Caki2 (cell line): Measurements from ENCODE around the gene THBD. TPM values are rescaled to one million over a fixed set of nuclear protein-coding genes. Genes with fewer than 3 reads are reported as not detected.

ENCODE experiments used
- DNase-seq: peaks from one replicate; pipeline ENCODE4 v3.0.0-alpha.2; 2015; ENCODE audit warnings: low read depth
- in situ Hi-C: cut with HindIII; loops from 2 replicates; pipeline ENCODE4 v1.10.0; 2016; ENCODE audit warnings: low sequenced_read_pairs, low pct_unique_long_range_greater_than_20kb, mixed read lengths
- total RNA-seq: library from RNA; depleted of rRNA; stranded (reverse); fragments of >200 nt; shearing (Covaris generic); gene quantifications from 2 replicates; pipeline ENCODE4 v1.2.3, GENCODE V29; 2014; ENCODE audit warnings: low replicate concordance

Gene THBD
- total RNA-seq, 1 experiment from 2014 or later = 15.7 TPM

GRCh38 chr20:23086056-23086566, 36.6 kb upstream of the THBD start, which contains the start of gene CD93:
Gene CD93, minus strand, starts transcription at chr20:23086324. Its CDS starts 132 bp downstream, at chr20:23086192.
- in situ Hi-C loops = no loop called here
- no peak for DNase-seq

GRCh38 chr20:23085436-23086055, 36.1 kb upstream of the THBD start:
- in situ Hi-C loops = no loop called here
- no peak for DNase-seq

DNA sequence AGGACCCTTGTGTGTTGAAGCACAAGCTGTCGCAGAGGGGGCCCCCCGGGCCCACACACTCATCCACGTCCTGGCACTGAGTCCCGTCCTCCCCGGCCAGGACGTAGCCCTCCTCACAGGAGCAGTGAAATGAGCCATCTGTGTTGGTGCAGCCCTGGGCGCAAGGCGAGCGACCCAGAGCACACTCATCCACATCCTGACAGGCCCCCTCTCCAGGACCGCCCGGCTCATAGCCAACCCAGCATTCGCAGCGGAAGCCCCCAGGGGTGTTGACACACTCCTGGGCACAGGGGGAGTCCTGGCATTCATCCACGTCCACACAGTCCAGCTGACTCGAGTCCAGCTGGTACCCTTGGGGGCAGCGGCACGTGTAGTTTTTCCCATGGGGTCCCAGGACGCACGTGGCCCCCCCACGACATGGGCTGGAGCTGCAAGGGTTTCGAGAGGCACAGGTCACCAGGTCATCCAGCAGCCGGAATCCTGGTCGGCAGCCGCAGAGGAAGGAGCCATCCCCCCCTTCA, 35.4 kb upstream of the THBD start:
- no peak for DNase-seq
- in situ Hi-C loops = no loop called here

- in situ Hi-C loops = no loop called here
- DNase-seq = no peak
These were observed 34.9 kb upstream of the THBD start for GRCh38 chr20:23084282-23084844.

GRCh38 chr20:23083553-23084220, 34.2 kb upstream of the THBD start:
- in situ Hi-C loops = no loop called here
- DNase-seq = no peak

DNA sequence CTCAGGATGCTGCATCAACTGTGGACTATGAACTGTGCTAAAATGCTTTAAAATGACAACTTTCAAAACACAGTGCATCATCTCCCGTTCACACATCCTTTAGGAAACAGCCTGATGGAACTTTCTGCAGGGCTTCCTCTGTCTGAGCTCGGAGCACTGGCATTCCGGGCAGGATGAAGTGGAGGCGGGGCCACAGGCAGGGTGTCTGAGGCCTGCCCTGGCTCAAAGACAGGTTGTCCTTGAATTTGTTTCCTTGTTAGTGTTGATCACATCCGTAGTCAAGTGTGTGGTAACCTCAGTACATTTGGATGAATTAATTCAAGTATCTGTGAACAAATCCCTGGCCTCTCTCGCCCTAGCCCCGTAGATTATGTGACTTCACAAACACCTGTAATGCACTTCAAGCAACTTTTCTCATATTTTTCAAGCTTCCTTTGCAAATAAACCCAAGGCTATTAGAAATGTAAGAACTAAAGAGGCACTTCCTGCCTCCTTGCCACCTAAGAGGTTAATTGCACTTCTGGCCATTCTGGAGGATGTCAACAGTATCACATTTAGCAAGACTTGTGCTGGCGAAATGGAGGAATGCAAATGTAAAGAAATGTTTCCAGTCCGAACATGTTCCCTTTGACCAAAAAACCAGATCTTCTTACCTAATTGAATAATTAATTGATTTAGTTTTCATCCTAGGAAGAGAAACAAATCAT, 33.5 kb upstream of the THBD start:
- no peak for DNase-seq
- in situ Hi-C loops = no loop called here

- no peak for DNase-seq
- in situ Hi-C loops = no loop called here
These were observed 31.9 kb upstream of the THBD start for GRCh38 chr20:23081263-23081819.

DNA sequence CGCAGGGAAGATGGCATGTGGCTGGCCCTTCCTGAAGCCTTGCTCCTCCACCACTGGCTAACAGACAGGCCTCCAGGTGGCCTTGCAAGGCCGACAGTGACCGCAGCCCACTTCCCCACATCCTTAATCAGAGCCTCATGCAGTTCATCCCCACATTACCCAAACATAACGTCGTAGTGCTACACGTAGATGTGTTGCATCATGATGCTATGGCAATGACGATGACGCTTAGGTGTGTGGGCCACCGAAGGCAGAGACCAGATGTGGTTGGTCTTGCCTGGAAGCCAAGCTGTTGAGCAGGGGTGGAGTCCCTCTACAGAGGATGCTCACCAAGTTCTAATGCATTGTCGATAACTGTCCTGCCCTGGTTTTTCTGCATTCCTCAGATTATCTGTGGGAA, 31.0 kb upstream of the THBD start:
- in situ Hi-C loops = no loop called here
- DNase-seq = no peak

DNA sequence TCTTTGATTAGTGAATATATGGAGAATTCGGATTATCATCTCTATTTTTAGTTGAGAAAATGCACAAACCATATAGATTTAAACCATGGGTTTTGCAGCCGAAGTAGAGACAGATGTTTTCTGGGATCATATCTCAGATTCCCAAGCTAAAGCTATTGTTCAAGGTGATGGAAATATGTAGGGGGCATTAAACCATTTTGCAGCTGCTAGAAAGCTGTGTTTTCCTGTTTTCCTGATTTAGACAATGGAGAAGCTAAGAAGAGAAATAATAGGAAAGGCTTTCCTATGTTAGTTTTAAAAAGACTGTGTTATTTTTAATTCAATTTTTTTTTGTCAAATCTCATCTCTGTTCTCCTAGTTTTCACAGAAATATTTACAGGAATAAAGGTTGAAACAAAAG, 30.5 kb upstream of the THBD start:
- DNase-seq = no peak
- in situ Hi-C loops = no loop called here

GRCh38 chr20:23079016-23079351, 29.5 kb upstream of the THBD start:
- in situ Hi-C loops = no loop called here
- no peak for DNase-seq

DNA sequence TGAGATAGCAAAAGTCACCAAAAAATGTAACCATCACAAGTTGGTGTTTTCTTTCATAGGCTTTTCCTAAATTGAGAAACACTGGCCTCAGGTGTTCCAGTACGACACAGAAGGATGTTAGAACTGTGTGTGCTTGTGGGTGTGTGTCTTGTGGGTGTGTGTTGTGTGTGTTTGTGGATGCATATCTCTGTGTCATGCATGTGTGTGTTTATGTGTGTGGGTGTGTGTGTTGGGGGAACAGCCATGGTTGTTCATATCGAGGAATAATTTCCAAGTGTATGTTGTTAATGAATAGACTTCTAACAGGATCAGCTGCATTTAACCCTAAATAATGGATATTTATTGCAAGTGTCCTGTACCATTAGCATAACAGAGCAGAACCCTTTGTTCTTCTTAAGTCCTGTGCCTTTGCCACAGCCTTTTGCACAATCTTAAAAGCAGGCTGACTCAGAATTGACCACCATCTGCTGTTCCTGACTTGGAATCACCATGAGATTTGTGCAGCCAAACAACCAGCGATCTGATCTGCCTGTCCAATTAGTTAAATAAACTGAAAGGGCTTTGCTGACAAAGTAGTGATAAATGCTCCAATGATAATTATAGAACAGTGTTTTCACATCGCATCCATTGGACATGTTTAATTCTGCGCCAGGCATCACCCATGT, 29.0 kb upstream of the THBD start:
- in situ Hi-C loops = no loop called here

GRCh38 chr20:23077277-23077676, 27.8 kb upstream of the THBD start:
- in situ Hi-C loops = no loop called here
- no peak for DNase-seq

More for the DNA sequence above, 29.0 kb upstream of the THBD start:
- no peak for DNase-seq

DNA sequence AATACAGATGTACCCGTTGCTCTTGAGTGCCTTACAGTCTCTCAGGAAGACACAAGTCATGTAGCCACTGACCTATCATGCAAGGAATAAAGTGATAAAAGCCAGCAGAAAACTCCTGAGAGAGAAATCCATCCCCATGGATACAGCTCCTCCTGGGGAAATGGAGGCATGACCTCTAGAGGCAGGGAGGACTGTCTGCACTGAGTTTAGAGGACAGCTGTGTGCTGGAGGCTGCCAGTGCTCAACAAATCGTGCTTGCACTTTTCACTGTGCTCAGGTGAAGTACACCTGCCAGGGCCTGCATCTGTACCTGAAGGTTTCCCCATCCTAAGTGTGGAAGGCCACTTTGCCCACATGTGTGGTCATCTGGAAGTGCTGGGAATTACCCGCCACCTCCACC, 24.6 kb upstream of the THBD start:
- DNase-seq = no peak
- in situ Hi-C loops = no loop called here

DNA sequence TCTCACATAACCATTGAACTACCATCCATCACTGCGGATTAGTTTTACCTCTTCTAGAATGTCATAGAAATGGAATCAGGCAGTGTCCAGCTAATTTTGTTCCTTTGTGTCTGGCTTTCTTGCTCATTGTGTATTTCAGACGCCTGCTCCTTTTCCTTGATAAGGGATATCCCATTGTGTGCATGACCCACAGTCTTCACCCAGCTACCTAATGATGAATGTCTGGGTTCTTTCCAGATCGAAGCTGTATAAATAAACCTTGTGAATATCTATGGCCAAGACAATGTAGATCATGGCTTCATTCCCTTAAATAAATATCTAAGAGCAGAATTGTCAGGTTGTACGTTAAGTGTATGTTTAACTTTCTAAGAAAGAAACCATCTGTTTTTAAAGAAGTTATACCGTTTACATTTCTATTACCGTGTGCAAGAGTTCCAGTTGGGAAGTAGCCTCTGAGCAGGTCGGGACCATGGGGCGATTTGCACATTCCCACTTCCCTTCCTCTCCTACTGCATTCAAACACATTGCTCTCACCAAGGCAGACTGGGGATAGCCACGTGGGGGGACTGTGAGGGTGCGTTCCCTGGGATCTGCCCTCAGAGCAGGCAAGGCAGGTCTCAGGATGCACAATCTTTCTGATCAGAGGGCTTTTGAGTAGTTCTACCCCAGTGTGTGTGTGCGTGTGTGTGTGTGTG, 23.6 kb upstream of the THBD start:
- in situ Hi-C loops = no loop called here

GRCh38 chr20:23071996-23072395, 22.5 kb upstream of the THBD start:
- DNase-seq = no peak
- in situ Hi-C loops = no loop called here

More for the DNA sequence above, 23.6 kb upstream of the THBD start:
- DNase-seq = no peak

GRCh38 chr20:23071398-23071797, 21.9 kb upstream of the THBD start:
- in situ Hi-C loops = no loop called here
- DNase-seq = no peak

- in situ Hi-C loops = no loop called here
These were observed 19.6 kb upstream of the THBD start for GRCh38 chr20:23069108-23069507.

DNA sequence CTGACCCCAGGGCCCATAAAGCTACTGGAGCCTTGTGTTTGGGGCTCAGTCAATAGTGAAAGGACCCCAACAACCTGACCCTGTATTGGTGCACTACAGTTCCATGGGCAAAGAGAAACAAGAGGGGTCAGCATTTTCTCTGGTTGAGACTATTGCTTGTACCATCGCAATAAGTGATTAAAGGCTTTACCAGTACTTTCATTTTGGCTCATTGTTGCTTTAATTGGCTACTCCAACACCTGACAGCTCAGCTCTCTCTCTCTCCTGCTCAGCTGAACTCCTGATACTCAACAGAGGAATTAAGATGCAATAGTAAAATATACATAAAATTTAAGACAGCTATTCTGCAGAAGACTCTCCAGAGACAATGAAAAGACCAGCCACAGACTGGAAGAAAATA, 18.8 kb upstream of the THBD start:
- in situ Hi-C loops = no loop called here

More at GRCh38 chr20:23069108-23069507, 19.6 kb upstream of the THBD start:
- no peak for DNase-seq

More for the DNA sequence above, 18.8 kb upstream of the THBD start:
- DNase-seq = no peak
